Fibroblast of pulmonary artery (primary cell): ENCODE measurements around the gene BCAP31.

Experiments
- DNase-seq: peaks from one replicate; pipeline ENCODE4 v3.0.0-alpha.2; 2010; ENCODE audit warnings: low read depth
- H3K4me3 ChIP-seq: replicated peaks from 2 replicates; pipeline ENCODE4 v1.5.1; 2011; ENCODE audit warnings: low read depth, mild to moderate bottlenecking, control low read depth, low read length, moderate library complexity
- TF ChIP-seq, protein P1 (sequence below): IDR thresholded peaks from 2 replicates; pipeline ENCODE4 v1.5.1; 2011; ENCODE audit warnings: mild to moderate bottlenecking, control low read depth, low read length, inconsistent platforms; ENCODE audit errors: missing control alignments

The BCAP31 gene

DNA sequence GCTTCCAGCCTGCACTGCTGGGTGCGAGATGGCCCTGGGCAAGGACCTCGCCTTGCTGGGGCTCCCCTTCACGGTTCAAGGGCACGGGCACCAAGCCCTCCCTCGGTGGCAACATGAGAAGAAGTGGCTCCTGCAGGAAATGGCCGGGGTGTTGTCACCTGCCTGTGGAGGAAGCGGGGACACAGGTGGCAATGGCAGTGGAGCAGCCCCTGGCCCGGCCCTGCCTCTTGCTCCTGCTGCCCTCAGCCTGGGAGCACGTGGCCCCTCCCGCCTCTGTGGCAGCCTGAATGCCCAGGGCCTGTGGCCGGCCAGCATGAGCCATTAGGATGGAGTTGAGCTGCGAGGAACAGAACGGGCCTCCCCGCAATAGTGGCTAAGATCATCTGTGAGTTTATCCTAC lies 17.3 kb upstream of the BCAP31 start:
- no peak for DNase-seq
- TF ChIP-seq, protein P1, sequence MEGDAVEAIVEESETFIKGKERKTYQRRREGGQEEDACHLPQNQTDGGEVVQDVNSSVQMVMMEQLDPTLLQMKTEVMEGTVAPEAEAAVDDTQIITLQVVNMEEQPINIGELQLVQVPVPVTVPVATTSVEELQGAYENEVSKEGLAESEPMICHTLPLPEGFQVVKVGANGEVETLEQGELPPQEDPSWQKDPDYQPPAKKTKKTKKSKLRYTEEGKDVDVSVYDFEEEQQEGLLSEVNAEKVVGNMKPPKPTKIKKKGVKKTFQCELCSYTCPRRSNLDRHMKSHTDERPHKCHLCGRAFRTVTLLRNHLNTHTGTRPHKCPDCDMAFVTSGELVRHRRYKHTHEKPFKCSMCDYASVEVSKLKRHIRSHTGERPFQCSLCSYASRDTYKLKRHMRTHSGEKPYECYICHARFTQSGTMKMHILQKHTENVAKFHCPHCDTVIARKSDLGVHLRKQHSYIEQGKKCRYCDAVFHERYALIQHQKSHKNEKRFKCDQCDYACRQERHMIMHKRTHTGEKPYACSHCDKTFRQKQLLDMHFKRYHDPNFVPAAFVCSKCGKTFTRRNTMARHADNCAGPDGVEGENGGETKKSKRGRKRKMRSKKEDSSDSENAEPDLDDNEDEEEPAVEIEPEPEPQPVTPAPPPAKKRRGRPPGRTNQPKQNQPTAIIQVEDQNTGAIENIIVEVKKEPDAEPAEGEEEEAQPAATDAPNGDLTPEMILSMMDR = no peak
- no peak overlapping the region for H3K4me3 ChIP-seq

- TF ChIP-seq, protein P1 = no peak
- H3K4me3 ChIP-seq = no peak overlapping the region
- DNase-seq = no peak
Observed at GRCh38 chrX:153740631-153741222, 16.5 kb upstream of the BCAP31 start.

- TF ChIP-seq, protein P1 = no peak
- no peak overlapping the region for H3K4me3 ChIP-seq
- DNase-seq = no peak
Observed at GRCh38 chrX:153739754-153740486, 15.7 kb upstream of the BCAP31 start.

DNA sequence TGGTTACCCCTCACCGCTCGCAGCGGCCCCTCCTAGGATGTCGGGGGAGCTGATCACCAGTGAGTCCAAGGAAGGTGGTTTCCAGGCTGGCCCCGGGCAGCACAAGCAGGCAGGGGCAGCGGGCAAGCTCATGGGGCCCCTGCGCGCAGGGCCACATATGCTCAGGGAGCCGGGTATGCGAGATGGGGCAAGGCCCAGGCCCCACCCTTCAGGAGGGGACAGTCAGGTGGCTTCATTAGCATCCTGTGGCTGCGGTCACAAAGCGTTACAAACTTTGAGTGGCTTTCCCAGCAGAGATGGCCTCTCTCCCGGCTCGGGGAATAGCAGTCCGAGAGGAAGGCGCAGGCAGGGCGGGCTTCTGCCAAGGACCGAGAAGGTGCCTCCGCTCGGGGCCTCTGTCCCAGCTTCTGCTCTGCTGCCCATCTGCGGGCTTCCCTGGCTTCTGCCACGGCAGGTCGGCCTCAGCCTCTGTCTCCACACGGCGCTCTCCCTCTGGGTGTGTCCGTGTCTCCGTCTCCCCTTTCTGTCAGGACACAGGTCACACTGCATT lies 13.9 kb upstream of the BCAP31 start:
- no peak overlapping the region for H3K4me3 ChIP-seq
- no peak for DNase-seq
- TF ChIP-seq, protein P1 = no peak

- no peak overlapping the region for H3K4me3 ChIP-seq
- TF ChIP-seq, protein P1 = no peak
- DNase-seq = no peak
Observed at GRCh38 chrX:153736871-153737441, 12.8 kb upstream of the BCAP31 start.

DNA sequence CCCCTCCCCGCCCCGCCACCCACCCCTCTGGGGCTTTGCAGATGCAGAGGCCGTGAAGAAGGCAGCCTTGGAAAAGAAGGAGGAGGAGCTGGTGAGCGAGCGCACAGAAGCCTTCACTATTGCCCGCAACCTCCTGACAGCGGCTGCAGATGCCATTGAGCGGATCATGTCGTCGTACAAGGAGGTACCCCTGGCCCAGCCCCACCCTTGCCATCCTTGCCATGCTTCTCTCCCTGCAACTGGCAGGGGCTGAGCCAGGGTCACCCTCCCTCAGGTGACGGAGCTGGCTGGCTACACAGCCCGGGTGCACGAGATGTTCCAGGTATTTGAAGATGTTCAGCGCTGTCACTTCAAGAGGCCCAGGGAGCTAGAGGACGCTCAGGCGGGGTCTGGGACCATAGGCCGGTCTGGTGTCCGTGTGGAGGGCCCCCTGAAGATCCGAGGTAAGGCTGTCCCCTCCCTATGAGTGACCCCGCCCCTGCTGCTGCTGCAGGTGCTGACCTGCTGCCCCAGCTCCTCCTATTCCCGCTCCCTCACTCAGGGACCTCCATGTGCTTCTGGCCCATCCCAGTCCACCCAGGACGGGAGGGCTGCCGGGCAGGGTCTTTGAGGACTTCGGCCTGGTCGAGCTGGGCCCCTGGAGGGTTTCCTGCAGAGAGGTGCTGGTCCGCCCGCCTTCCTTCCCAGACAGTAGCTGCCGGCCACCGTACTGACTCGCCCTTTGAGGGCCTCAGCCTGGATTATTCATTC lies 12.1 kb upstream of the BCAP31 start:
- H3K4me3 ChIP-seq = no peak overlapping the region
- DNase-seq = no peak
- TF ChIP-seq, protein P1 = no peak
